Activated CD8-positive, alpha-beta memory T cell treated with anti-CD3 and anti-CD28 coated beads, Interleukin-2, amount 50 U/mL, for 48 hours (primary cell): ENCODE data around the gene MEI4.
"Not testable (repeated sequence)": the region's sequence is repeated elsewhere in the genome, so short reads cannot be mapped to it uniquely, and the experiment has no call there.

ENCODE experiments used
- DNase-seq: peaks from one replicate; pipeline ENCODE4 v3.0.0-alpha.2; 2020

Gene MEI4

DNA sequence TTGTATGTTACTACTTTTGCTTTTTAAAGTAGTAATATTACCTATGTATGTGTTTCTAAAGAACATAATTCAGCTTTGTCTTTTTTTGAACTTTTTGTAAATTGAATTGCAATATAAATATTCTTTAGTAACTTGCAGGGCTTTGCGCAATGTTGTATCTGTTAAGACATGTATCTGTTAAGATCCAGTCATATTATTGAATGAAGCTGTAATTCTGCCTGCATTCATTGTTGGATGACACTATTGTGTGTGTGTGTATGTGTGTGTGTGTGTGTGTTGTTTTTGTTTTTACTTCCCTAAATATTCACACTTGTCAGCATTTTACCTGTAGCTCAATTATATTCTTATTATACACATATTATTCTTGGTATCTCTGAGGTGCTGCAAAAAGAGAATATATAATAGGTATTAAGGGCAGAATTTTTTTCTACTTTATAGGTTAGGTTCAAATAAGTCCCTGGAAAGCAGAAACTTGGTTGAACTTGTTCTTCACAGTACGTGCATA, 164.0 kb downstream of the MEI4 start:
- DNase-seq: no peak

DNA sequence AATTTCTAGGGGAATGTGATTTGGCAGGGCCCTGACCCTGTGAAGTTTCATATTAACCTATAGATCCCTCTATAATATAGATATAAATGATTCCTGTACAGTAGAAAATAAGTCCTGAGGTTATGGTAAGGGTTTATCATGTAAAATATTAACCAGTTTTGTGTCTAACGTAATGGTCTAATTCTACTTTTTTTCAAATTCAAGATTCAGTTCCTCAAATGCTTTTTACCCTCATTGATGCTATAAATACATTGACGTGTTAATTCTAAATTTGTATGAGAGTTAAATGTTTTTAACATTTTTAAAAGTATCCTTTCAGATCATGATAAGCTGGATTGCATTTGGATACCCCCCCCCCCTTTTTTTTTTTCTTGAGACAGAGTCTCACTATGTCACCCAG, 169.4 kb downstream of the MEI4 start:
- no peak for DNase-seq

- no peak for DNase-seq
These were observed 172.4 kb downstream of the MEI4 start for GRCh38 chr6:77825204-77825603.

DNA sequence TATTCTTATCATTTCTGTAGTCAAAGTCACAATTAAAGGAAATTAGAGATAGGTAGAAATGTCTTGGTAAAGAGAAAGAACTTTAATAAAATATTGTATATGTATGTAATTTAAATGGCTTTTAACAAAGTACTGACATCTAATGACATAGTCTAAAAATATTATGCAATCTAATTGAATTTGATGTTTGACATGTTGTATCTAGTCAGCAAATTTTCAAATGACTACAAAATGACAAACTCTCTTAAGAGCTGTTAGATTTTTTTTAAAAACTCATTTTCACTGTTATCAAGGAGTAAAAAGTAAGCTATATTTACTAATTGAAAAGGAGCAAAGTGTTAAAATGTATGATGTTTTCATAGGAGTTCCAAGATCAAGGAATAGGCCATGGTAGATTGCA, 176.9 kb downstream of the MEI4 start:
- DNase-seq: no peak

GRCh38 chr6:77833749-77834148, 180.9 kb downstream of the MEI4 start:
- not testable (repeated sequence) for DNase-seq

GRCh38 chr6:77834591-77834996, 181.8 kb downstream of the MEI4 start:
- no peak for DNase-seq

GRCh38 chr6:77837034-77837784, 184.4 kb downstream of the MEI4 start:
- no peak for DNase-seq

DNA sequence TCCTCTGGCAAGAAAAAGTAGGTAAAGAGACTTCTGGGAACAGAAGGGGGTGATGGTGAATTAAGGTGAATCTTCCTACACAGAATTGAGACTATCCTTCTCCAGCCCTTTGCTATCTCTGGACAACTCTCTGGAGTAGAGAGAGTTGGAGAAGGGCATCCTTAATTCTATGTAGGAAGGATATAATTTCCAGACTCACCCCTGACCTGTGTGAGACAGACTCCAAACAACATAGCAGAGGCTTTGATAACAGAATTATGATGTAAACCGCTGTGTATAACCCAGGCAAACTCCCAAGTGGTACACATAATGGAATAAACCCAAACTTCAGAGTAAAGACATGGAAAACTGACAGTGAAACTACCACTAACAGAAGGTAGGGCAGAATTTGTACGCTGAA, 186.5 kb downstream of the MEI4 start:
- no peak for DNase-seq

GRCh38 chr6:77844822-77845221, 192.0 kb downstream of the MEI4 start:
- no peak for DNase-seq

GRCh38 chr6:77853401-77853800, 200.6 kb downstream of the MEI4 start:
- no peak for DNase-seq

DNA sequence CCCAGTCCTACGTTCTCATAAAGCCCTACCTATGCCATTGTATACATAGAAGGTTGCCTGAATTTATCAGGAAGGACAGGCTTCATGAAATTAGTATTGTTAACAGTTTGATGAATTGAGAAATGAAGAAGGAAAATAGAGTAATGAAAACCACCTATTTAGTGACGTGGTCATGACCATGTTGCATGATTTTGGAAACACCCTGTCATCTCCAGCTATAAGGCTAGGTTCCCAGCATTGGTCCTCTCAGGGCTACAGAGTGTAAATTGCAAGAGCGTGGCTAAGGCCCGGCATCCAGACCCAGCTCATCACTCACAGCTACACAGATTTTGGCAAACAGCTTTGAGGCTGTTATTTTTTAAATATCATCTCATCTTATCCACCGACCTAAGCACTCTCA, 203.6 kb downstream of the MEI4 start:
- no peak for DNase-seq

DNA sequence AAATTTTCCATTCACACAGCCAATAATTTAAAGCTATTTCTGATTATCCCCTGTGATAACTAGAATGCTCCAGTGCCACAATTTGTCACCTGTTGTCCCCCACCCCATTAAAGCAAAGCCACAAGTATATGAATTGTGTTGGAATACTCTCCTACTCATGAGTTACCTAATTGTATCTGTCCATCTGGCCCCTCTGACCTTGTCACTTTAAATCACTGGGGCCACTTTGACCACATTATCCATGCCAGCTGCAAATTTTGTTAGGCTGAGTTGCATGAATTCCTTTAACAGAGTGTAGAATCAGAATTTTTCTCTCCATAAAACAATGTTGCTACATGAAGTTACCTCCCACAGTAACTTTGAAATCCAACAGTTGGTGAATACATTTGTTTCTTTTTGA, 204.6 kb downstream of the MEI4 start:
- DNase-seq: no peak

DNA sequence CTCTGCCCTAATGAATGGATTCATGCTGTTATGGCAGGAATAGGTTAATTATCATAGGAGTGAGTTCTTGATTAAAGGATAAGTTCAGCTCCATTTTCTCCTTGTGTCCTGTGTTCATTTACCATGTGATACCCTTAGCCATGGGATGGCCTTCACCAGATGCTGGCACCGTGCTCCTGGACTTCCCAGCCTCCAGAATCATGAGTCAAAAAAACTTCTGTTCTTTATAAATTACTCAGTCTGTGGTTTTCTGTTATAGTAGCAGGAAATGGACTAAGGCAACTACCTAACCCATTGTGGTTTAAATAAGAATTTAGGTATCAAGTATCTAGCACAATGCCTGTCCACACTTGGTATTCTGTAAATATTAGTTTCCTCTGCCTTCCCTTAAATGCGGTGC, 223.5 kb downstream of the MEI4 start:
- DNase-seq: no peak

DNA sequence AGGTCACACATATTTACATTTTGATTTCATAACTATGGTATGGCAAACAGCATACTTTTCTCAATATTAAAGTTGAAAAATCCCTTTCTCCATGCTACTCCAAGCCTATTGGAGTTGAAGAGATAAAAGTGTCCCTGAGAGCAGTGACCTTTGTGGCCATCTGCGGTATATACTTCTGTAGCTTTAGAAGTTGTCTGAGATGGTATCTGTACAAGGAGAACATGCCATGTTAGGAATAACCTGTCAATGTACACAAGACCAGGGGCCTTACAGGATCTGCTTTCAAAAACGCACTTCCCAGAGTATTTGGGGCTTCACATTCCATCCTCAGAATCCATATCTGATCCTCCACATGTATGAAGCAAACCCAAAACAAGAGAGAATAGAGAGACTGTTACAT, 226.7 kb downstream of the MEI4 start:
- DNase-seq: no peak

GRCh38 chr6:77880501-77880900, 227.7 kb downstream of the MEI4 start:
- DNase-seq: no peak

DNA sequence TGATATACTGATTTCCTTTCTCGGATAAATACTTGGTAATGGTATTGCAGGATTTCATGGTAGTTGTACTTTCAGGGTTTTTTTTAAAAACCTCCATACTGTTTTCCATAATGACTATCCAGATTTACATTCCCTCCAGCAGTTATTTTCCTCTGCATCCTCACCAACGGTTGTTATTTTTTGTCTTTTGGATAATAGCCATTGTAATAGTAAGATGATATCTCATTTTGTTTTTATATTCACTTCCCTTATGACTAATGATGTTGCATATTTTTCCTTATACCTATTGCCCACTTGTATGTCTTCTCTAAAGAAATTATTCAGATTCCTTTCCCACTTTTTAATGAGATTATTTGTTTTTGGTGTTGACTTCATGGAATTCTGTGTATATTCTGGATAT, 231.0 kb downstream of the MEI4 start:
- DNase-seq: no peak

DNA sequence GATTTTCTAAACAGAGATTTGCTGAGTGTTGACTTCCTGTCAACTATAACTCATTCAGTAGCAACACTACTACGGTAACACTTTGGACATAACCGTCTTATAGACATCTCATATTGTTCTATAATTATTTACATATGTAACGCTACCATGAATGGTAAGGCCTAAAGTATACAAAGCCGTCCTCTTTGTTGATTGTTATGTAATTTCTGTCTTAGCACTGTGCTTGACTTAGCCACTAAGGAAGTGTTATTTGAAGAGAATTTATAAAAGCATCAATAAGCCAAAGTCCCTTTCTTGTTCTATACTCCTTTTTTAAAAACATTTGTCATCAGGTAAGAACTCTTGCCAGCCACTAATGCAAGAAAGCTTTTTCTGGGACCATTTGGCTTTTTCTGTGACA, 240.6 kb downstream of the MEI4 start:
- DNase-seq: no peak

DNA sequence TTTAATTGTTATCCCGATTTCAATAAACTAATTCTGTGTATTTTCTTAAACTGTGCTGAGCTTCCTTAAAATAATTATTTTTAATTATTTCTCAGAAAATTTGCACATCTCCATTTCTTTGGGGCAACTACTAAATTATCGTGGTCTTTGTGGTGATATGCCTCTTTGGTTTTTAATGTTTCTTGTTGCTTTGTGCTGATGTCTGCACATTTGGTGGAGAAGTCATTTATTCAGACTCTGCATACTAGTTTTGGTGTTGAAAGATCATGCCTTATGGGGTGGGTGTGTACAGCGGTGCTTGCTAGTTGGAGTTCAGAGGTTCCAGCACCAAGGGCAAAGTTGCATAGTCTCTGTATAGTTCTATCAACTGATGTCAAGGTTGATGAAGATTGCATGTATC, 253.2 kb downstream of the MEI4 start:
- DNase-seq: no peak

DNA sequence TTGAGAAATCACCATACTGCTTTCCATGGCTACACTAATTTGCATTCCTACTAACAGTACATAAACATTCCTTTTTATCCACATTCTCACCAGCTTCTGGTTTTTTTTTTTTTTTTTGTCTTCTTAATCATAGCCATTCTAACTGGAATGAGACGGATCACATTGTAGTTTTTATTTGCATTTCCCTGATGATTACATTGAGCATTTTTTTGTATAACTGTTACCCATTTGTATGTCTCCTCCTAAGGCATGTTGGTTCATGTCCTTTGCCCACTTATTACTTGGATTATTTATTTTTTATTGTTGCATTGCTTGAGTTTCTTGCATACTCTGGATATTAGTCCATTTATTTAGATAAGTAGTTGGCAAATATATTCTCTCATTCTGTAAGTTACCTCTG, 258.0 kb downstream of the MEI4 start:
- DNase-seq: no peak

DNA sequence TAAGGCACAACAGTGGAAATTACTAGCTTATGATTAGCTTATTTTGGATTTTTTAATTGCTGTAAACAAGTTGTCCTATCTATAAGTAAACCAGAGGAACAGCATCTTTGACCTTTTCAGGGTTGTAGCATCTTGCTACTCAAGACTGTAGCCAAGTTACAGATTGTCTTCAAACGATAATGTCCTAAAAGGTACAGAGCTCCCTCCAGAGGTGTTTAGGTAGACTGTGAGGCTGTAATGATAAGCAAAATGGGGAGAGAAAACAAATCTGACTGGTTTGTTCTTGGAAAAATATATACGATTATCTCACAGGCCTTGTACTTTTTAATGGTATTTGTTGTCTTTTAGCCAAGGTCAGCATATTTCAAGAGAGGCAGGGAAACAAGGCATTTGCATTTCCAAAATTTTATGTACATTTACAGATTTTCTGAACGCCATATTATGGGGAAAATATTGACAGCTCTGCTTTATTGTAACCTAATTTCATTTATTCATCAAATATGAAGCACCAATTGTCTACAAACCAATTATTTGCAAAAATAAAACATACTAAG, 273.4 kb downstream of the MEI4 start:
- no peak for DNase-seq

DNA sequence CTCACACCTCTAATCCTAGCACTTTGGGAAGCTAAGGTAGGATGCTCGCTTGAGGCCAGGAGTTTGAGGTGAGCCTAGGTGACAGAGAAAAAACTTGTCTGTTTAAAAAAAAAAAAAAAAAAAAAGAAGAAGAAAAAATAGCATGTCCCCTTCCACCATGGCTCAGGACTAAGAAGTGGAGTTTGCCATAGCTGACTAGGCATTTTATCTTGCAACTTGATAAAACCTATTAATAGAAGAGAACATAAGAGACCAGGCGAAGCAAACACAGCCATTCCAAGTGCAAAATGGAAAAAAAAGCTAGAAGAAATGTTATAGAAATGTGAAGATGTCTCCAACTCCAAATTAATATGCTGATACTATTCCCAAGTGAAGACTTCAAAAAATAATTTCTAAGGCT, 277.5 kb downstream of the MEI4 start:
- DNase-seq: no peak

GRCh38 chr6:77930952-77931351, 278.1 kb downstream of the MEI4 start:
- no peak for DNase-seq

DNA sequence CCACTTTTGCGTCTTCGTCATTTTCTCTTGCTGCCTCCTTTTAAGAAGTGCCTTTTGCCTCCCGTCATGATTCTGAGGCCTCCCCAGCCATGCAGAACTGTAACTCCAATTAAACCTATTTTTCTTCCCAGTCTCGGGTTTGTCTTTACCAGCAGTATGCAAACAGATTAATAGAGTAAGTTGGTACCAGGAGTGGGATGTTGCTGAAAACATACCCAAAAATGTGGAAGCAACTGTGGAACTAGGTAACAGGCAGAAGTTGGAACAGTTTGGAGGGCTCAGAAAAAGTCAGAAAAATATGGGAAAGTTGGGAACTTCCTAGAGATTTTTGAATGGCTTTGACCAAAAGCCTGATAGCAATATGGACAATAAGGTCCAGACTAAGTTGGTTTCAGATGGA, 309.2 kb downstream of the MEI4 start:
- no peak for DNase-seq

GRCh38 chr6:77965449-77965848, 312.6 kb downstream of the MEI4 start:
- no peak for DNase-seq

DNA sequence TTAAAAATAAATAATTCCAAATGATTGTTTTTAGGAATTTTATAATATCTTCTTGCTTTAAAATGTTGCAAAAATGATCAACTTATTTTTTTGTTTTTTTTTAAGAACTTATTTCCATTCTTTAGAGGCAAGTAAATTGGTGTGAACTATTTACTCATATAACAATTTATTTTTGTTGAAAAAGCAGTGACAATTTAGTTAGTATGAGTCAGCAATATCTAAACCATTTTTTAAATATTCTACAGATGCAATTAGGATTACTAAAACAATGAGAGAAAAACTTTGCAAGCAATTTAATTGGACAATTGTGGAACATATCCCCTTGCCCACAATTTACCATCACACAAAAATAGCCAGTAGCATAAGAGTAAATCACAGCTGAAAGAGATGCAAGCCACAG, 319.5 kb downstream of the MEI4 start:
- DNase-seq: no peak
